Epithelial cell of proximal tubule (primary cell): Measurements from ENCODE around the gene CADM4. TPM values are rescaled to one million over a fixed set of nuclear protein-coding genes. Genes with fewer than 3 reads are reported as not detected.
"Not testable (repeated sequence)": the region's sequence is repeated elsewhere in the genome, so short reads cannot be mapped to it uniquely, and the experiment has no call there.

ENCODE experiments used
- DNase-seq: peaks from one replicate; pipeline ENCODE4 v3.0.0-alpha.2; 2011; ENCODE audit warnings: low read depth
- H3K4me3 ChIP-seq: 2 replicates; pipeline ENCODE4 v1.5.1; 2011; ENCODE audit warnings: low read depth, mild to moderate bottlenecking, low read length
- total RNA-seq: library from RNA; depleted of rRNA; stranded (reverse); fragments of >200 nt; gene quantifications from 2 replicates; pipeline ENCODE4 v1.2.3, GENCODE V29; 2015
- TF ChIP-seq, protein P1 (sequence below): conservative IDR thresholded peaks from 2 replicates; pipeline ENCODE4 v1.5.1; 2012; ENCODE audit warnings: low read depth, mild to moderate bottlenecking, low read length

Gene CADM4
- total RNA-seq, 1 donor from 2014 or later: 16.4 TPM

- no peak for DNase-seq
- TF ChIP-seq, protein P1, sequence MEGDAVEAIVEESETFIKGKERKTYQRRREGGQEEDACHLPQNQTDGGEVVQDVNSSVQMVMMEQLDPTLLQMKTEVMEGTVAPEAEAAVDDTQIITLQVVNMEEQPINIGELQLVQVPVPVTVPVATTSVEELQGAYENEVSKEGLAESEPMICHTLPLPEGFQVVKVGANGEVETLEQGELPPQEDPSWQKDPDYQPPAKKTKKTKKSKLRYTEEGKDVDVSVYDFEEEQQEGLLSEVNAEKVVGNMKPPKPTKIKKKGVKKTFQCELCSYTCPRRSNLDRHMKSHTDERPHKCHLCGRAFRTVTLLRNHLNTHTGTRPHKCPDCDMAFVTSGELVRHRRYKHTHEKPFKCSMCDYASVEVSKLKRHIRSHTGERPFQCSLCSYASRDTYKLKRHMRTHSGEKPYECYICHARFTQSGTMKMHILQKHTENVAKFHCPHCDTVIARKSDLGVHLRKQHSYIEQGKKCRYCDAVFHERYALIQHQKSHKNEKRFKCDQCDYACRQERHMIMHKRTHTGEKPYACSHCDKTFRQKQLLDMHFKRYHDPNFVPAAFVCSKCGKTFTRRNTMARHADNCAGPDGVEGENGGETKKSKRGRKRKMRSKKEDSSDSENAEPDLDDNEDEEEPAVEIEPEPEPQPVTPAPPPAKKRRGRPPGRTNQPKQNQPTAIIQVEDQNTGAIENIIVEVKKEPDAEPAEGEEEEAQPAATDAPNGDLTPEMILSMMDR: no peak
- H3K4me3 ChIP-seq: no peak overlapping the region
These were observed 1.7 kb upstream of the CADM4 start for GRCh38 chr19:43641333-43641732.

- TF ChIP-seq, protein P1: no peak
- H3K4me3 ChIP-seq: peak overlapping the region; percentile 57
- DNase-seq: no peak
These were observed 741 bp upstream of the CADM4 start for GRCh38 chr19:43640424-43640757.

DNA sequence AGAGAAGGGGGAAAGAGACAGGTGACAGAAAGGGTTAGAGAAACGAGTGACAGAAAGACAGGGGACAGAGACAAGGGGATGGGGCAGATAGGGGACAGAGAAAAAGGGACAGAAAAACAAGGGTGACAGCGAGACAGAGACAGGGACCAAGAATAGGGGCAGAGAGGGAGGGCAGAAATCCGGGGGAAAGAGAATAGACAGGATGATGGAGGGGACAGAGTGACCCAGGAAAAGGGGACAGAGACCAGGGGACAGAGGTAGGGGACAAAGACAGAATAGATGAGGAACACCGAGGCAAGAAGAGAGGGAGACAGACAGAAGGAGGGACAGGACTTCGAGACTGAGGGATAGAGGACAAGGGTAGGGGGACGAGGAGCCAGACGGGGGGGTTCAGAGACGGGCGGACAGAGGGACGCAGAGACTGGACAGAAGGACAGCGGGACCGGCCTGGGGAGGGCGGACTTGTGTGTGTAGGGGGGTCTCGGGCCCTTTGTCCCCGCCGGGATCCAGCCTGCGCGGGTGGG is 593 bp downstream of the CADM4 start:
- peak overlapping the region; percentile 56 for H3K4me3 ChIP-seq
- TF ChIP-seq, protein P1: no peak
- no peak for DNase-seq

DNA sequence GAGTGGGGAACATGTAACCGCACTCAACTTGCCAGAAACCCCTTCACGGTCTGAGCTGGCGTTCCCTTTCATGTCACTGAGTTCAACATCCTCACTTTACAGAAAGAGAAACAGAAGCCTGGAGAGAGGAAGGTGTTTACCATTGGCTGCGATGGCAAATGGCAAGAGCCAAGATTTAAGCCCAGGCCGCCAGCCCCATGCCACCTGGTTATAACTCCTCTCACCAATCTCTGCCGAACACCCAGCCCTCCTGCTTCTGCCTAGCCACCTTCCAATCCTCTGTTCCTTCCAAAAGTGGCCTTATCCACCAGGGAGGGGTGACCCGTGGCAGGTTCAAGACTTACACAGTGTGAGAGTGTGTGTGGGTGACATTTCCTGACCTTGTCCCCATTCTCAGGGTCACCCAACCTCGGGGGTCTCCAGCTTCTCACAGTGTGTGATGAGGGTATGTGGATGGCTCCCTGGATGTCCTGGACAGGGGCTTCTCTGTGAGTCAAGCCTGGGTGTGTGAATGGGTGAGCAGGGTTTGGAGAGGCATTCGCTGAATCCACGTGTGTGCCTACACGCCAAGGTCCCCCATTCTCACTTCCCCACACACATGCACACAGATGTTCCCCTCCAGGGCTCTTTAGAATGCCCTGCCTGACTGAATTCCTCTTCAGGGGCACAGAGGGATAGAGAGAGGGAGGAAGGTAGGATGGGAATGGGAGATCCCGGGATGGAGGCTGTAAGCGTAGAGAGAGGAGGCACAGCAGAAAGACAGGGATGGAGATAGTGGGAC is 1.2 kb downstream of the CADM4 start:
- TF ChIP-seq, protein P1: no peak
- DNase-seq: no peak
- H3K4me3 ChIP-seq: peak overlapping the region; percentile 56

GRCh38 chr19:43636121-43636683 is 3.4 kb downstream of the CADM4 start:
- no peak overlapping the region for H3K4me3 ChIP-seq
- TF ChIP-seq, protein P1: no peak
- DNase-seq: no peak

- H3K4me3 ChIP-seq: peak overlapping the region; percentile 43
These were observed 4.1 kb downstream of the CADM4 start for GRCh38 chr19:43635561-43635940.

GRCh38 chr19:43634872-43635560 is 4.6 kb downstream of the CADM4 start:
- DNase-seq: no peak
- H3K4me3 ChIP-seq: peak overlapping the region; percentile 43
- TF ChIP-seq, protein P1: no peak

More at GRCh38 chr19:43635561-43635940, 4.1 kb downstream of the CADM4 start:
- not testable (repeated sequence) for DNase-seq
